Breast epithelium (tissue), 3 donors: ENCODE data around the gene SORL1.

ENCODE experiments used
- CTCF ChIP-seq, 3 donors: fragments of 450-650 bp; IDR thresholded peaks; one replicate each; pipeline ENCODE4 v1.5.1; 2016 to 2017; ENCODE audit warnings: antibody characterized with exemption in 3 of 3, mild to moderate bottlenecking in 3 of 3, moderate library complexity in 3 of 3
- POLR2A ChIP-seq: fragments of 450-650 bp; IDR thresholded peaks from one replicate; pipeline ENCODE4 v1.6.1; 2016; ENCODE audit warnings: antibody characterized with exemption, mild to moderate bottlenecking, moderate library complexity

GRCh38 chr11:121664144-121664543, 212.0 kb downstream of the SORL1 start:
- TF ChIP-seq CTCF (IDR thresholded peaks at IDR 0.05) = no peak
- TF ChIP-seq POLR2A = no peak
